Measurements from ENCODE around the gene SNX25. TPM values are rescaled to one million over a fixed set of nuclear protein-coding genes. Genes with fewer than 3 reads are reported as not detected.

The SNX25 gene
- total and polyA plus RNA-seq, 2 donors (not counting 1 experiment from before 2014, with no cell fraction given), result 12.0 to 77.6 TPM

DNA sequence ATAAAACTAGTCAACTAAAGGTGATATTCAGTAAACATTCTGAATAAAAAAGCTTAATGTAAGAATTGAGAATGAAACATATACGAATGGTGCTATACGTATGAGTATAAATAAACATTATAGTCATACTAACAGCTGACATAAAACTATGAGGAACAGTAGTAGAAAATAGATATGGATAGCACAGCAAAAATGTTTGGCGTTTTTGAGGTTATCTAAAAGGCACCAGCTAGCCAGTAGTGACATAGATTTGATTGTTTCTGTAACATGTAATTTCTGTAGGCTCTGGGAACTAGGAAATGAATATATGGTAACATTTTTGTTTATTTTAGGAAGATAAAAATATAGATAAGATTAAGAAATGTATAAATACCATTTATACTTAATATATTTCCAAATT is 69.3 kb downstream of the SNX25 start:
- DNase-seq (no peak), ATAC-seq (ENCODE audit: low read depth) (no peak)
- POLR2A ChIA-PET, result no interaction called here
- intact Hi-C loops (cut with micrococcal nuclease), result no loop called here
- no peak overlapping the region for H3K4me3 ChIP-seq (ENCODE audit: control extremely low read depth in 1 of 5, extremely low read depth in 1 of 5, insufficient read depth in 1 of 5, low read depth in 2 of 5, low read length in 4 of 5)
- no peaks in the 10 kb centered on the region for H3K9me3 ChIP-seq (ENCODE audit: control extremely low read depth in 1 of 3, control insufficient read depth in 2 of 3, insufficient read depth in 1 of 3, low read length in 2 of 3)
- Mint-ChIP-seq H3K9me3 (ENCODE audit: insufficient read depth) (no peaks in the 10 kb centered on the region), H3K4me3 (no peak overlapping the region), H3K27ac (no peak overlapping the region), H3K4me1 (peaks cover 32% of the 10 kb centered on the region), H3K27me3 (no peaks in the 10 kb centered on the region)
- H3K36me3 ChIP-seq (replicated peaks in 1 of 2; ENCODE audit: control extremely low read depth in 1 of 2, control insufficient read depth in 1 of 2, extremely low read depth in 1 of 2, insufficient read depth in 2 of 2, low read length in 1 of 2), result peaks cover 6 to 8% of the 10 kb centered on the region in 2 experiments
- peaks cover 12 to 13% of the 10 kb centered on the region in 2 donors for H3K4me1 ChIP-seq (ENCODE audit: control insufficient read depth in 2 of 2, insufficient read depth in 2 of 2, low read length in 2 of 2)
- H3K27me3 ChIP-seq (replicated peaks in 1 of 4; ENCODE audit: control extremely low read depth in 1 of 4, control insufficient read depth in 3 of 4, insufficient read depth in 4 of 4, low read length in 3 of 4), result no peaks in the 10 kb centered on the region
- H3K27ac ChIP-seq (ENCODE audit: low read length in 2 of 2), result no peak overlapping the region
- peaks cover 38% of the 10 kb centered on the region for H3K79me2 ChIP-seq (ENCODE audit: control insufficient read depth, insufficient read depth, low read length)
- no peak overlapping the region for H3K4me2 ChIP-seq (replicated peaks; ENCODE audit: low read depth, low read length, poor library complexity, severe bottlenecking)
- peaks cover 15% of the 10 kb centered on the region for H4K20me1 ChIP-seq (ENCODE audit: control insufficient read depth, insufficient read depth, low read length, poor library complexity, severe bottlenecking)
- H2AFZ ChIP-seq (ENCODE audit: insufficient read depth, low read depth, low read length, poor library complexity, severe bottlenecking), result no peak overlapping the region
- WGBS (ENCODE audit: insufficient coverage), result no CpG with 5 or more reads among the region's 3 CpGs
- H3K9ac ChIP-seq (ENCODE audit: low read length), result no peak overlapping the region
- CTCF ChIA-PET, result interaction anchor here (0.7 to 1.1 kb wide), 4 partner anchors 13 to 319 kb away, joined by 3 to 4 read pairs (median 3); no protein-coding TSS in a partner anchor
- TF ChIP-seq, protein P1, sequence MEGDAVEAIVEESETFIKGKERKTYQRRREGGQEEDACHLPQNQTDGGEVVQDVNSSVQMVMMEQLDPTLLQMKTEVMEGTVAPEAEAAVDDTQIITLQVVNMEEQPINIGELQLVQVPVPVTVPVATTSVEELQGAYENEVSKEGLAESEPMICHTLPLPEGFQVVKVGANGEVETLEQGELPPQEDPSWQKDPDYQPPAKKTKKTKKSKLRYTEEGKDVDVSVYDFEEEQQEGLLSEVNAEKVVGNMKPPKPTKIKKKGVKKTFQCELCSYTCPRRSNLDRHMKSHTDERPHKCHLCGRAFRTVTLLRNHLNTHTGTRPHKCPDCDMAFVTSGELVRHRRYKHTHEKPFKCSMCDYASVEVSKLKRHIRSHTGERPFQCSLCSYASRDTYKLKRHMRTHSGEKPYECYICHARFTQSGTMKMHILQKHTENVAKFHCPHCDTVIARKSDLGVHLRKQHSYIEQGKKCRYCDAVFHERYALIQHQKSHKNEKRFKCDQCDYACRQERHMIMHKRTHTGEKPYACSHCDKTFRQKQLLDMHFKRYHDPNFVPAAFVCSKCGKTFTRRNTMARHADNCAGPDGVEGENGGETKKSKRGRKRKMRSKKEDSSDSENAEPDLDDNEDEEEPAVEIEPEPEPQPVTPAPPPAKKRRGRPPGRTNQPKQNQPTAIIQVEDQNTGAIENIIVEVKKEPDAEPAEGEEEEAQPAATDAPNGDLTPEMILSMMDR (IDR thresholded peaks at IDR 0.05), result no peak
- no peak for TF ChIP-seq EZH2 (IDR thresholded peaks at IDR 0.05; ENCODE audit: borderline replicate concordance, insufficient read depth, low read depth, low read length, poor library complexity, severe bottlenecking)

DNA sequence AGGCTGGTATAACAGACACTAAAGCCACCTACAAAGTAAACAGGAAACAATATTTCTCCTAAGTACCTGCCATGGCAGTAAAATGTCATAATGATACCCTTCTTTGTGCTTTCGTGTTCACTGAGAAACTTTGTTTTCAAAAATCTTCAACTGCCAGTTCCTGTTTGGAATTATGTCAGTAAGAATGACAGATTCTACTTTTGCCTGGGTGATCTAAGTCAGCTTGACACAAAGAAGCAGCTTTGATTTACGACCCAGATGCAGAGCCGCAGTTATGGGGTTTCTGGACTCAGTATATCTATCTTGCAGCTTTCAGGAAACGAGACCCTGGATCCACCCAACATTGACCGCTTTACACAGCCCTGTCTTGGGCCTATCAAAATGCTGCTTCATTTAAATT is 71.2 kb downstream of the SNX25 start:
- no peak overlapping the region for H3K4me3 ChIP-seq (ENCODE audit: control extremely low read depth in 1 of 5, extremely low read depth in 1 of 5, insufficient read depth in 1 of 5, low read depth in 2 of 5, low read length in 4 of 5)

More for the DNA sequence above, 71.2 kb downstream of the SNX25 start:
- H3K4me3 Mint-ChIP-seq, result no peak overlapping the region
- Histone ChIP-seq H2AFZ (ENCODE audit: insufficient read depth, low read depth, low read length, poor library complexity, severe bottlenecking) (no peak overlapping the region), H3K9ac (ENCODE audit: low read length) (no peak overlapping the region), H3K4me2 (replicated peaks; ENCODE audit: low read depth, low read length, poor library complexity, severe bottlenecking) (no peak overlapping the region), H3K9me3 (ENCODE audit: control extremely low read depth in 1 of 3, control insufficient read depth in 2 of 3, insufficient read depth in 1 of 3, low read length in 2 of 3) (no peaks in the 10 kb centered on the region), H3K79me2 (ENCODE audit: control insufficient read depth, insufficient read depth, low read length) (peaks cover 42% of the 10 kb centered on the region), H3K36me3 (replicated peaks in 1 of 2; ENCODE audit: control extremely low read depth in 1 of 2, control insufficient read depth in 1 of 2, extremely low read depth in 1 of 2, insufficient read depth in 2 of 2, low read length in 1 of 2) (peaks cover 8% of the 10 kb centered on the region in 2 experiments), H3K4me1 (ENCODE audit: control insufficient read depth in 2 of 2, insufficient read depth in 2 of 2, low read length in 2 of 2) (peaks cover 12 to 13% of the 10 kb centered on the region in 2 donors), H3K27me3 (replicated peaks in 1 of 4; ENCODE audit: control extremely low read depth in 1 of 4, control insufficient read depth in 3 of 4, insufficient read depth in 4 of 4, low read length in 3 of 4) (no peaks in the 10 kb centered on the region), H4K20me1 (ENCODE audit: control insufficient read depth, insufficient read depth, low read length, poor library complexity, severe bottlenecking) (peaks cover 16% of the 10 kb centered on the region), H3K27ac (ENCODE audit: low read length in 2 of 2) (no peak overlapping the region)
- ChIA-PET CTCF (no interaction called here), POLR2A (interaction anchor here (0.5 kb wide), 1 partner anchor 13 kb away, joined by 5 read pairs; no protein-coding TSS in a partner anchor)
- peaks cover 26% of the 10 kb centered on the region for H3K4me1 Mint-ChIP-seq
- DNase-seq (no peak), ATAC-seq (ENCODE audit: low read depth) (no peak)
- intact Hi-C loops (cut with micrococcal nuclease), result no loop called here
- 24% methylated on average over 4 of the region's 5 CpGs for WGBS (ENCODE audit: insufficient coverage)
- TF ChIP-seq, protein P1 (IDR thresholded peaks at IDR 0.05), result no peak
- no peak for TF ChIP-seq EZH2 (IDR thresholded peaks at IDR 0.05; ENCODE audit: borderline replicate concordance, insufficient read depth, low read depth, low read length, poor library complexity, severe bottlenecking)
- H3K27ac Mint-ChIP-seq, result no peak overlapping the region
- no peaks in the 10 kb centered on the region for H3K9me3 Mint-ChIP-seq (ENCODE audit: insufficient read depth)
- H3K27me3 Mint-ChIP-seq, result no peaks in the 10 kb centered on the region

Measured in B cell (primary cell).